K562 (cell line): ENCODE data around the gene NENF. TPM values are rescaled to one million over a fixed set of nuclear protein-coding genes. Genes with fewer than 3 reads are reported as not detected.

ENCODE experiments used
- ATF1 ChIP-seq, 2 experiments: fragments of 450-650 bp in 1 of 2; IDR thresholded peaks; 2 replicates each; pipeline ENCODE4 v1.6.1; 2016; ENCODE audit warnings: missing compliant biosample characterization in 1 of 2, missing genetic modification characterization in 1 of 2
- CHAMP1 ChIP-seq: fragments of 450-650 bp; IDR thresholded peaks from 2 replicates; pipeline ENCODE4 v1.6.1; 2016; ENCODE audit warnings: mild to moderate bottlenecking
- ILK ChIP-seq: fragments of 450-650 bp; IDR thresholded peaks from 2 replicates; pipeline ENCODE4 v1.6.1; 2016; ENCODE audit warnings: missing genetic modification characterization, low read depth, mild to moderate bottlenecking, missing compliant biosample characterization, moderate library complexity, borderline replicate concordance
- MEF2D ChIP-seq: conservative IDR thresholded peaks from 2 replicates; pipeline ENCODE4 v1.6.1; 2016; ENCODE audit warnings: low read depth, missing genetic modification characterization, missing compliant biosample characterization
- MGA ChIP-seq: fragments of 450-650 bp; IDR thresholded peaks from 2 replicates; pipeline ENCODE4 v1.6.1; 2016; ENCODE audit warnings: mild to moderate bottlenecking, moderate library complexity
- NFE2 ChIP-seq: IDR thresholded peaks from 2 replicates; pipeline ENCODE4 v1.6.1; 2014; ENCODE audit warnings: antibody characterized with exemption, low read depth
- PATZ1 ChIP-seq: fragments of 250-450 bp; sonication (Bioruptor Pico); IDR thresholded peaks from 2 replicates; pipeline ENCODE4 v1.5.0; 2020; ENCODE audit warnings: mild to moderate bottlenecking, borderline replicate concordance
- PML ChIP-seq: IDR thresholded peaks from 2 replicates; pipeline ENCODE4 v1.6.1; 2012; ENCODE audit warnings: low read length, inconsistent platforms
- POLR2A ChIP-seq: fragments of 450-650 bp; conservative IDR thresholded peaks from 2 replicates; pipeline ENCODE4 v1.6.1; 2016
- POLR3G ChIP-seq: IDR thresholded peaks from 2 replicates; pipeline ENCODE4 v1.6.1; 2011; ENCODE audit not compliant: insufficient read length, insufficient replicate concordance; ENCODE audit errors: extremely low read depth
- RFX7 ChIP-seq: fragments of 250-450 bp; sonication (Bioruptor Pico); IDR thresholded peaks from 2 replicates; pipeline ENCODE4 v1.5.1; 2021; ENCODE audit warnings: mild to moderate bottlenecking
- ZBTB8A ChIP-seq: fragments of 450-650 bp; IDR thresholded peaks from 2 replicates; pipeline ENCODE4 v1.6.1; 2018; ENCODE audit warnings: mild to moderate bottlenecking, moderate library complexity; ENCODE audit not compliant: partially characterized antibody
- polyA plus RNA-seq, 8 experiments: library from polyadenylated mRNA; depleted of rRNA in 4 of 8; stranded (reverse) in 5 of 8; unstranded in 3 of 8; fragments of >200 nt; fragmentation: Nextera tagmentation in 2 of 8; fragmentation: Illumina TruSeq in 1 of 8; extraction: Ambion mirVana in 2 of 8; extraction: Trizol in 1 of 8; gene quantifications; 2 replicates each; pipeline versions ENCODE4 v1.2.1 to v1.2.3, GENCODE V29; 2011 to 2014; ENCODE audit warnings: inconsistent platforms in 1 of 8, missing spikeins in 1 of 8
- total RNA-seq, 7 experiments: library from RNA; depleted of rRNA in 6 of 7; stranded (reverse); fragments of >200 nt in 6 of 7; fragmentation: Illumina TruSeq in 2 of 7; extraction: Trizol in 2 of 7; gene quantifications; 2 replicates each; pipeline versions ENCODE4 v1.2.1 to v1.2.3, GENCODE V29; 2011 to 2021; ENCODE audit warnings: low replicate concordance in 1 of 7

NENF gene
- total and polyA plus RNA-seq, 9 of the 15 experiments (the other 6 are each of a cell fraction or from before 2014, with no cell fraction given): 6.1 to 100 (median 72.8) TPM

GRCh38 chr1:212477680-212478466, 45.2 kb downstream of the NENF start (continued):
- TF ChIP-seq MGA (no peak), ATF1 (CRISPR knock-in tag; IDR thresholded peaks at IDR 0.05) (no peak), ATF1 (tag; IDR thresholded peaks at IDR 0.05) (peak; percentile 45), MEF2D (tag) (peak; percentile 98), NFE2 (no peak), RFX7 (CRISPR knock-in tag) (peak; percentile 79; the same call in 1 of the 2 replicates), ILK (peak; percentile 83), POLR3G (no peak), POLR2A (no peak), PML (no peak), PATZ1 (CRISPR knock-in tag) (peak; percentile 94), ZBTB8A (no peak), CHAMP1 (no peak)
